ENCODE data around the gene SLX4IP. TPM values are rescaled to one million over a fixed set of nuclear protein-coding genes. Genes with fewer than 3 reads are reported as not detected.
"Not testable (repeated sequence)": the region's sequence is repeated elsewhere in the genome, so short reads cannot be mapped to it uniquely, and the experiment has no call there.

SLX4IP gene
- total RNA-seq, 1 donor from 2014 or later, result 5.3 TPM

- intact Hi-C loops (cut with micrococcal nuclease), result no loop called here
Measured at GRCh38 chr20:10561302-10561701, 126.2 kb downstream of the SLX4IP start.

- intact Hi-C loops (cut with micrococcal nuclease), result no loop called here
Measured at GRCh38 chr20:10562899-10563298, 127.8 kb downstream of the SLX4IP start.

- intact Hi-C loops (cut with micrococcal nuclease), result no loop called here
Measured at GRCh38 chr20:10563935-10564492, 128.9 kb downstream of the SLX4IP start.

- intact Hi-C loops (cut with micrococcal nuclease), result no loop called here
Measured at GRCh38 chr20:10565191-10565921, 130.3 kb downstream of the SLX4IP start.

- intact Hi-C loops (cut with micrococcal nuclease), result no loop called here
Measured at GRCh38 chr20:10565922-10566897, 131.1 kb downstream of the SLX4IP start.

- intact Hi-C loops (cut with micrococcal nuclease), result no loop called here
Measured at GRCh38 chr20:10568032-10568431, 132.9 kb downstream of the SLX4IP start.

GRCh38 chr20:10571313-10571815, 136.3 kb downstream of the SLX4IP start:
- intact Hi-C loops (cut with micrococcal nuclease), result no loop called here

GRCh38 chr20:10572853-10573252, 137.7 kb downstream of the SLX4IP start:
- intact Hi-C loops (cut with micrococcal nuclease), result no loop called here

GRCh38 chr20:10573273-10573950, 138.3 kb downstream of the SLX4IP start:
- intact Hi-C loops (cut with micrococcal nuclease), result no loop called here

GRCh38 chr20:10573951-10574339, 138.8 kb downstream of the SLX4IP start:
- intact Hi-C loops (cut with micrococcal nuclease), result no loop called here

GRCh38 chr20:10576411-10577090, 141.4 kb downstream of the SLX4IP start:
- intact Hi-C loops (cut with micrococcal nuclease), result no loop called here

GRCh38 chr20:10577648-10578047, 142.5 kb downstream of the SLX4IP start:
- intact Hi-C loops (cut with micrococcal nuclease), result no loop called here

GRCh38 chr20:10578607-10579006, 143.5 kb downstream of the SLX4IP start:
- intact Hi-C loops (cut with micrococcal nuclease), result no loop called here

- intact Hi-C loops (cut with micrococcal nuclease), result no loop called here
Measured at GRCh38 chr20:10579942-10580341, 144.8 kb downstream of the SLX4IP start.

GRCh38 chr20:10580700-10581099, 145.6 kb downstream of the SLX4IP start:
- intact Hi-C loops (cut with micrococcal nuclease), result no loop called here

- intact Hi-C loops (cut with micrococcal nuclease), result no loop called here
Measured at GRCh38 chr20:10581823-10582222, 146.7 kb downstream of the SLX4IP start.

GRCh38 chr20:10584371-10584770, 149.3 kb downstream of the SLX4IP start:
- intact Hi-C loops (cut with micrococcal nuclease), result no loop called here

- intact Hi-C loops (cut with micrococcal nuclease), result no loop called here
Measured at GRCh38 chr20:10585308-10585707, 150.2 kb downstream of the SLX4IP start.

- intact Hi-C loops (cut with micrococcal nuclease), result no loop called here
Measured at GRCh38 chr20:10586296-10586695, 151.2 kb downstream of the SLX4IP start.

- intact Hi-C loops (cut with micrococcal nuclease), result not testable (repeated sequence)
Measured at GRCh38 chr20:10590446-10590845, 155.3 kb downstream of the SLX4IP start.

Data from T-helper 1 cell treated with Interleukin-12 subunit alpha and Interleukin-12 subunit beta and Interleukin-4 antibody, amounts not matched to agents 30 ng/mL and 1 ng/mL, for 36 hours (primary cell).